Effector memory CD8-positive, alpha-beta T cell (primary cell): ENCODE results near the gene ANKS1B.
"Not testable (repeated sequence)": the region's sequence is repeated elsewhere in the genome, so short reads cannot be mapped to it uniquely, and the experiment has no call there.

Experiments
- ATAC-seq: fragments of 150-1000 bp; cut with Tn5 transposase; replicated peaks from 2 replicates; pipeline ENCODE4 v1.10.0; 2021; ENCODE audit warnings: mild to moderate bottlenecking, moderate library complexity
- DNase-seq, 3 experiments: peaks; one replicate each; pipeline ENCODE4 v3.0.0; 2021
- H3K27ac Mint-ChIP-seq, 2 donors: one replicate each; pipeline ENCODE4 v1.8.0; 2022; ENCODE audit warnings: mild to moderate bottlenecking in 2 of 2, mixed read lengths in 2 of 2, moderate library complexity in 2 of 2
- H3K27me3 Mint-ChIP-seq, 2 donors: one replicate each; pipeline ENCODE4 v1.8.0; 2022; ENCODE audit warnings: mixed read lengths in 2 of 2
- H3K36me3 Mint-ChIP-seq: one replicate; pipeline ENCODE4 v1.8.0; 2022; ENCODE audit warnings: mild to moderate bottlenecking, moderate library complexity, mixed read lengths; ENCODE audit not compliant: insufficient read depth
- H3K4me1 Mint-ChIP-seq, 2 donors: one replicate each; pipeline ENCODE4 v1.8.0; 2022; ENCODE audit warnings: low read depth in 2 of 2, mixed read lengths in 2 of 2
- H3K4me3 Mint-ChIP-seq, 2 donors: one replicate each; pipeline ENCODE4 v1.8.0; 2022; ENCODE audit warnings: mild to moderate bottlenecking in 2 of 2, mixed read lengths in 2 of 2, moderate library complexity in 2 of 2
- H3K9me3 Mint-ChIP-seq, 2 donors: one replicate each; pipeline ENCODE4 v1.8.0; 2022; ENCODE audit warnings: mixed read lengths in 2 of 2

Gene ANKS1B

GRCh38 chr12:99054601-99055128 is 930.1 kb downstream of the ANKS1B start:
- no peaks in the 10 kb centered on the region for H3K36me3 Mint-ChIP-seq
- H3K27ac Mint-ChIP-seq: no peak overlapping the region
- no peaks in the 10 kb centered on the region for H3K27me3 Mint-ChIP-seq
- H3K4me3 Mint-ChIP-seq: no peak overlapping the region
- no peaks in the 10 kb centered on the region for H3K9me3 Mint-ChIP-seq
- H3K4me1 Mint-ChIP-seq: no peaks in the 10 kb centered on the region
- ATAC-seq (no peak), DNase-seq (no peak)

DNA sequence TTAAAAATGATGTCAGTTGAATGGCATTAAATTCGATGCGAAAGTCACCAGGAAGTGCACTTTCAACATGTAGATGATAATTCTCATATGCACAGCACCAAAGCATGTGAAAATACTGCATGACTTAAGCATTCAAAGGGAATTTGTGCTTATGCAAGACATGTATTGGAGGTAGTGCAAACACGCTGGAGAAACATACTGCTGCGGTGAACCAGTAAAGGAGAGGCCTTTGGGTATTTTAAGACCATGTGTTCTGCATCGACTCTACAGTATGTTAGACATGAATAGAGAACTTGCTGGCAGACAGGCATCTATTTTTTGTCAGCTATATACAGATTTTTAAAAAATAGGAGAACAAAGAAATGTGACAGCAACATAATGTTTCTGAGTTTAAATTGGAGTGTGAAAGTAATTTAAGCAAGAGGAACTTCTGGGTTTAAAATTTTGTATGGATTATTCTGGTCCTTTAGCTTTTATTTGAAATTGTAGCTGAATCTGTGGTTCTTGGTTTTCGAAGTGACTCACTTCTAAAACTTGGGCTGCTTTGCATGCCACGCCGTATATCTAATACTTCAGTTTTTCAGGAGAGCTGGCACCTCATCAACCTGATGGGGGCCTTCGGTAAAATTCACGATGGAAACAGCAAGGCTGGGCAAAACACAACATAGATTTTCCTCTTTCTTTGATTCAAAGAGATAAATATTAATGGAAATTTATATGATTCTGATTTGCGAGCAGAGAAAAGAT is 930.9 kb downstream of the ANKS1B start:
- ATAC-seq: no peak
- H3K27me3 Mint-ChIP-seq: no peaks in the 10 kb centered on the region
- no peaks in the 10 kb centered on the region for H3K4me1 Mint-ChIP-seq
- no peak overlapping the region for H3K27ac Mint-ChIP-seq
- H3K4me3 Mint-ChIP-seq: no peak overlapping the region
- DNase-seq: no peak
- H3K9me3 Mint-ChIP-seq: no peaks in the 10 kb centered on the region
- H3K36me3 Mint-ChIP-seq: no peaks in the 10 kb centered on the region

- no peak overlapping the region for H3K4me3 Mint-ChIP-seq
- no peaks in the 10 kb centered on the region for H3K36me3 Mint-ChIP-seq
- no peaks in the 10 kb centered on the region for H3K9me3 Mint-ChIP-seq
- no peaks in the 10 kb centered on the region for H3K4me1 Mint-ChIP-seq
- DNase-seq: no peak
- no peaks in the 10 kb centered on the region for H3K27me3 Mint-ChIP-seq
- H3K27ac Mint-ChIP-seq: no peak overlapping the region
- no peak for ATAC-seq
Measured at GRCh38 chr12:99049774-99050173, 935.0 kb downstream of the ANKS1B start.

DNA sequence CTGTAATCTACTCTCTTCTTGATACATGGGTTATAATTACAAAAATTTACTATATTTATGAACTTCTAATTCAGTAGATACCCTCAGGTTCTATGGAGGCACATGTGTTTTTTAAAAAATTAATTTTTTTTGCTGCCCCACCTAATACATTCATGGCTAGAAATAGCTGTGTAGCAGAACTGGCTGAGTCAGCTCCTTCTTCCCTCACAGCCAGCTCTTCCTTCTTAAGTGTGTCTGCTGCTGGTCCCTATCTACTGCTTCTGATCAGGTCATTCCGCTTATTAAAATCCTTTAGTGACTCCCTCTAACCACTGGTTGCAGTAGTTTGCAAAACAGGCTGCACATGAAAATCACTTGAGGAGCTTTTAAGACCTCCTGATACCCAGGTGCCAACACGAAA is 939.6 kb downstream of the ANKS1B start:
- Mint-ChIP-seq H3K27ac (no peak overlapping the region), H3K4me1 (no peaks in the 10 kb centered on the region), H3K27me3 (peaks cover 0 to 6% of the 10 kb centered on the region in 2 donors), H3K9me3 (no peaks in the 10 kb centered on the region), H3K4me3 (no peak overlapping the region), H3K36me3 (no peaks in the 10 kb centered on the region)
- ATAC-seq (no peak), DNase-seq (no peak)

- Mint-ChIP-seq H3K4me1 (no peaks in the 10 kb centered on the region), H3K27ac (no peak overlapping the region), H3K27me3 (peaks cover 0 to 6% of the 10 kb centered on the region in 2 donors), H3K36me3 (no peaks in the 10 kb centered on the region), H3K9me3 (no peaks in the 10 kb centered on the region), H3K4me3 (no peak overlapping the region)
- ATAC-seq (no peak), DNase-seq (peak in 1 of 3 experiments; percentile 9)
Measured at GRCh38 chr12:99043319-99043914, 941.3 kb downstream of the ANKS1B start.

- ATAC-seq (no peak), DNase-seq (no peak)
- Mint-ChIP-seq H3K9me3 (no peaks in the 10 kb centered on the region), H3K27ac (no peak overlapping the region), H3K36me3 (no peaks in the 10 kb centered on the region), H3K27me3 (peaks cover 0 to 6% of the 10 kb centered on the region in 2 donors), H3K4me1 (no peaks in the 10 kb centered on the region), H3K4me3 (no peak overlapping the region)
Measured at GRCh38 chr12:99042226-99042625, 942.5 kb downstream of the ANKS1B start.

DNA sequence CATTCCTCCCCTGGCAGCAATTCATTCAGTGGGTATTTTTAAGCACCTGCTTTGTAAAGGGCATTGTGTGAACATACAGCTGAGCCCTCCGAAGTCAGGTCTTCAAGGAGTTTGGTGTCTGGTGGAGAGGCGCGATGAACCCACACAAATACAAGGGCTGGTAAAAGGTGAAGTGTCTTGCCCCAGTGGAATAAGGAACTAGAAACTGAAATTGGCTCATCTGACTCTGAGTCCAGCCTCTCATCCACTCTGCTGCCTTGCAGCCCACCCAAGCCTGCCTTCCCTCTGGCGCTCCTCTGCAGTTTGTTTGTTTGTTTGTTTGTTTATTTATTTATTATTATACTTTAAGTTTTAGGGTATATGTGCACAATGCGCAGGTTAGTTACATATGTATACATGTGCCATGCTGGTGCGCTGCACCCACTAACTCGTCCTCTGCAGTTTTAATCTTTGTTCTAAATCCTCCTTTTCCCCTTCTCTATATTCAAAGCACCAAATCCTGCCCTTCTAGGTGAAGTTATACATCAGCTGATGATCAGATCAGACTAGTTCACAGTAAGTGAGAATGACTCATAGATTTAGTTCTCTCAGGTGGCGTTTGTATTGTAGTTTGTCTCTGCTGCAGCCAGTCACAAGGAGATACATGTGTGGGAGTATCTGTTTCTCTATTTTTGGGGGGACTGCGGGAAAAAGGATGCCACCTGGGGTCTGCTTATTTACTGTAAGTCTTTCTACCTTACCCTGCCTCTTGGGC is 945.2 kb downstream of the ANKS1B start:
- Mint-ChIP-seq H3K4me3 (no peak overlapping the region), H3K27me3 (peaks cover 0 to 5% of the 10 kb centered on the region in 2 donors), H3K36me3 (no peaks in the 10 kb centered on the region), H3K9me3 (no peaks in the 10 kb centered on the region), H3K27ac (no peak overlapping the region), H3K4me1 (no peaks in the 10 kb centered on the region)
- DNase-seq (no peak), ATAC-seq (no peak)

DNA sequence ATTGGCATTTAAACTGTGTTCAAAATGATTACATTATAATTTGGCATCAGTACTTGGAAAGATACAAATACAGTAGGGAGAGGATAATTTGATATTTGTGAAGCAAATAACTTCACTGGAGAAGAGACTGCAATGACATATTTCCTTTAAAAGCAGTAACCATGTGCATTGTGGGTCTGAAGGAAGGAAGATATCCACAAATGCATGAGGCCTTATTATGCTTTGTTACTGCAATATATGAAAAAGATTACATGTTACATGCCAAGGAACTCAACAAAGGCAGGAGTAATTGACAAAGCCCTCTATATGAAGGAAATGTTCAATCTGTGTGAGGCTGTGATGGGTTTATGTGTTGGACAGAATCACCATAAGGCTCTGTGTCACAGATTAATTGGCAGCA is 948.2 kb downstream of the ANKS1B start:
- Mint-ChIP-seq H3K36me3 (no peaks in the 10 kb centered on the region), H3K4me3 (no peak overlapping the region), H3K9me3 (no peaks in the 10 kb centered on the region), H3K27me3 (no peaks in the 10 kb centered on the region), H3K4me1 (no peaks in the 10 kb centered on the region), H3K27ac (no peak overlapping the region)
- ATAC-seq: no peak
- DNase-seq: no peak

GRCh38 chr12:99035803-99036202 is 948.9 kb downstream of the ANKS1B start:
- H3K4me1 Mint-ChIP-seq: no peaks in the 10 kb centered on the region
- no peak for ATAC-seq

DNA sequence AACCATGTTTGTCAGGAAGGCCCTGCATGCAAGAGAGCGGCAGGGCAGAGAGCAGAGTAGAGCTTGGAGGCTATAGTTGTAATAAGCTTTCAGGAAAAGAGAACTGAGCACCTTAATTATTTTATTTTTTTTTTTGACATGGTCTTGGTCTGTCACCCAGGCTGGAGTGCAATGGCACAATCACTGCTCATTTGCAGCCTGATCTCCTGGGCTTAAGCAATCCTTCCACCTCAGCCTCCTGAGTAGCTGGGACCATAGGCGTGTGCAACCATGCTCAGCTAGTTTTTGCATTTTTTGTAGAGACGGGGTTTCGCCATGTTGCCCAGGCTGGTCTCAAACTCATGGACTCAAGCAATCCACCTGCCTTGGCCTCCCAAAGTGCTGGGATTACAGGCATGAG is 950.5 kb downstream of the ANKS1B start:
- not testable (repeated sequence) for H3K36me3 Mint-ChIP-seq, ATAC-seq, H3K4me3 Mint-ChIP-seq, DNase-seq, H3K4me1 Mint-ChIP-seq, H3K27me3 Mint-ChIP-seq, H3K27ac Mint-ChIP-seq, H3K9me3 Mint-ChIP-seq

More at GRCh38 chr12:99035803-99036202, 948.9 kb downstream of the ANKS1B start:
- H3K36me3 Mint-ChIP-seq: no peaks in the 10 kb centered on the region
- H3K4me3 Mint-ChIP-seq: no peak overlapping the region
- no peak for DNase-seq
- peaks cover 0 to under 1% of the 10 kb centered on the region in 2 donors for H3K27me3 Mint-ChIP-seq
- H3K9me3 Mint-ChIP-seq: no peaks in the 10 kb centered on the region
- H3K27ac Mint-ChIP-seq: no peak overlapping the region

DNA sequence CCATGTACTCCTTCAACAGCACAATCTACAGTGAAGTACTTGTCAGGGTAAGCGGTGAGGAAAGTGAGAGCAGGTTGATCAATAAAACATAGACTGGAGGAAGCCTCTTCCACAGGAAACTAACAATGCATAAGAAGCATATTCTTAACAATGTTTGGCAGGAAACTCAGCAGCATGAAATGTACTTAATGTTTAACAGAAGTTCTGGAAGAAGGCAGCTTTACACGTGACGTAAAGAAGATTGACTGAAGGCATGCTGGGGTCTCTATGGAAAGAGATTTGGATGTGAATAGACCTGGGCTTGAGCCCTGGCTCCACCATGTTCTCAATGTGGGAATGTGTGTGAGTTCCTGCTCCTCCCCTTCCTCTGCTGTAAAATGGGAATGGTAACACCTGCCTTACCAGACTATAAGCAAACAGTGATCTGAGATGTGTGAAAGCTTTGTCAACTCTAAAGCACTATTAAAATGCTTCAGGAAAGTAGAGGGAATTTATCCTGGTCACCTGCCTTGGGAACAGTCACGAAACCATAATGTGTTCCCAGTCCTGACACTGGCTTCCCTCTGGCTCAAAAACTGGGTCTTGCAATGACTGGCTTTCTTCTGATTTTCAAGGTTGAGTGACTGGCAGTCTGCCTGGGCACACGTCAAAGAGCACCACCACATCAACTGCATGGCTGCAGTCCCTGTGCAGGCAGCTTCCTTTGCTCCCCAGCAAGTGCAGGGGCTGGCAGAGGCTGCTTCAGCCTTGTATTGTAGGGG is 955.0 kb downstream of the ANKS1B start:
- no peak for ATAC-seq
- no peaks in the 10 kb centered on the region for H3K4me1 Mint-ChIP-seq
- no peaks in the 10 kb centered on the region for H3K36me3 Mint-ChIP-seq
- no peak overlapping the region for H3K27ac Mint-ChIP-seq
- H3K4me3 Mint-ChIP-seq: no peak overlapping the region
- no peak for DNase-seq
- H3K9me3 Mint-ChIP-seq: peaks cover 0 to 5% of the 10 kb centered on the region in 2 donors
- peaks cover 7 to 14% of the 10 kb centered on the region in 2 donors for H3K27me3 Mint-ChIP-seq

DNA sequence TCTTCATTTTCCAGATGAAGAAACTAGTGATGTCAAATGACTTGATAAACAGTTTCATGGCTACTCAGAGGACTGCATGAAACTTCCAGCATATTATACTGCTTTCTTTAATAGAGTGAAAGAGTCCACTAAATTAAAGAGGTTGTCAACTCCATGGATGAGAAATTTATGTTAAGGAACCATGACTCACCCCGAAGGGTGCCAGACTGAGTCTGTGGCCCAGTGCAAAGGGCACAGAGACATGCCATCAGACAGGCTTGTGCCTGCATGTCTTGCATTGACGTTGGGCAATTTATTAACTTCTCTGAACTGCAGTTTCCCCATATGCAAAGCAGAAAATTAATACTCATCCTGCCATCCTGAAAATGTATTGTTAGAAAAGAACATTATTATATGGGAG is 957.3 kb downstream of the ANKS1B start:
- H3K9me3 Mint-ChIP-seq: peaks cover 0 to 5% of the 10 kb centered on the region in 2 donors
- peaks cover 9 to 14% of the 10 kb centered on the region in 2 donors for H3K27me3 Mint-ChIP-seq
- DNase-seq (no peak), ATAC-seq (no peak)
- no peak overlapping the region for H3K27ac Mint-ChIP-seq
- no peak overlapping the region for H3K4me3 Mint-ChIP-seq
- H3K36me3 Mint-ChIP-seq: no peaks in the 10 kb centered on the region
- no peaks in the 10 kb centered on the region for H3K4me1 Mint-ChIP-seq

DNA sequence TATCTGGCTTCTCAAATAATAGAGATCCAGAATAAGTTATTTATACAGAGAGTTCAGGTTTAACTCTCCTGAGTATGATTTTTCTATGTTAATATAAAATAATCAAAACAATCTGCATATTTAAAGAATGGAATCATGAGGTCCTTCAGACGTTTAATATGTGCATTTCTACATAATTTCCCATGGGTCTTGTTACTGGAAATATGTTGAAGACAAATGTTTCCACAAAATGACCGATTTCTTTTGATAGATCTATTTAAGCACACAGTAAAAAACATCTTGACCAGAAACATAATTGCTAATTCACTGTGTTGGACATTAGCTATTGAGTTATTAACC is 957.7 kb downstream of the ANKS1B start:
- ATAC-seq (no peak), DNase-seq (no peak)
- Mint-ChIP-seq H3K4me1 (no peaks in the 10 kb centered on the region), H3K27ac (no peak overlapping the region), H3K36me3 (no peaks in the 10 kb centered on the region), H3K27me3 (peaks cover 9 to 14% of the 10 kb centered on the region in 2 donors), H3K4me3 (no peak overlapping the region), H3K9me3 (peaks cover 0 to 5% of the 10 kb centered on the region in 2 donors)
